Psoas muscle (tissue), 8 donors: Measurements from ENCODE around the gene RP2. TPM values are rescaled to one million over a fixed set of nuclear protein-coding genes. Genes with fewer than 3 reads are reported as not detected.

Source experiments
- ATAC-seq, 4 donors: fragments of 200-7000 bp; cut with Tn5 transposase; one replicate each; pipeline ENCODE4 v1.9.1; 2020; ENCODE audit warnings: moderate library complexity in 3 of 4, mild to moderate bottlenecking in 2 of 4
- DNase-seq, 2 donors: peaks; one replicate each; pipeline ENCODE4 v3.0.0-alpha.2; 2020
- H3K27ac ChIP-seq: fragments of 200-600 bp; one replicate; pipeline ENCODE4 v1.8.0; 2022
- H3K27me3 ChIP-seq, 3 donors: fragments of 200-600 bp in 1 of 3; one replicate each; pipeline versions ENCODE4 v1.6.1 to v1.8.0; 2013 to 2022; ENCODE audit warnings: low read length in 2 of 3, mild to moderate bottlenecking in 2 of 3, moderate library complexity in 1 of 3; ENCODE audit not compliant: insufficient read depth in 3 of 3
- H3K36me3 ChIP-seq, 2 donors: fragments of 200-600 bp in 1 of 2; one replicate each; pipeline versions ENCODE4 v1.6.1 to v1.8.0; 2013 to 2022; ENCODE audit warnings: low read depth in 1 of 2, mild to moderate bottlenecking in 1 of 2, moderate library complexity in 1 of 2; ENCODE audit not compliant: insufficient read depth in 1 of 2
- H3K4me1 ChIP-seq: fragments of 200-600 bp; one replicate; pipeline ENCODE4 v1.8.0; 2022
- H3K4me3 ChIP-seq: fragments of 200-600 bp; one replicate; pipeline ENCODE4 v1.8.0; 2022; ENCODE audit warnings: mild to moderate bottlenecking
- H3K9me3 ChIP-seq: fragments of 200-600 bp; one replicate; pipeline ENCODE4 v1.8.0; 2022
- CTCF ChIP-seq: fragments of 200-600 bp; IDR thresholded peaks from one replicate; pipeline ENCODE4 v1.8.0; 2022; ENCODE audit warnings: antibody characterized with exemption
- WGBS, 3 donors: extraction: QIAGEN DNeasy Blood & Tissue Kit; methylation state at CpG; one replicate each; pipeline versions ENCODE4 v1.1.6 to v1.1.7; 2013; 5-methylcytosine and 5-hydroxymethylcytosine counted together
- intact Hi-C, 2 donors: fragments of 100-400 bp; cut with DNase I; formaldehyde crosslinking; loops; one replicate each; pipeline versions ENCODE4 v1.11.0 to v1.14.2; 2022
- polyA plus RNA-seq, 3 donors: library from polyadenylated mRNA; stranded (reverse); fragments of 200-250 nt; gene quantifications; one replicate each; pipeline ENCODE4 v1.2.3, GENCODE V29; 2013
- total RNA-seq, 4 donors: library from RNA; stranded (reverse); fragmentation: NEBNext Ultra II Directional in 2 of 4; extraction: Animal tissue kit (Norgen Biotek cat#: 25700) in 2 of 4; gene quantifications; one replicate each; pipeline versions ENCODE4 v1.2.1 to v1.2.4, GENCODE V29; 2021 to 2023
- donor health status: healthy with polysubstance abuse.
- donor health status: DM: no; HTN: no; CAD: no; lungs with moderate emphysema.
- donor health status: Bipolar disorder and iron deficiency.
- donor health status: healthy.
- donor health status: DM: yes; HTN: yes; CAD: no.
- donor health status: DM: no; HTN: no; CAD: no.
- donor health status: DM: no; HTN: no; CAD: no.
- donor health status: DM: yes; HTN: yes; CAD: no.

RP2 gene
- total and polyA plus RNA-seq, 7 donors, result 1.5 to 2.7 (median 2.0) TPM

- ATAC-seq (no peak), DNase-seq (no peak)
- H3K9me3 ChIP-seq, result no peaks in the 10 kb centered on the region
- no peaks in the 10 kb centered on the region for H3K36me3 ChIP-seq
- H3K4me1 ChIP-seq, result no peaks in the 10 kb centered on the region
- TF ChIP-seq CTCF, result no peak
- no peak overlapping the region for H3K27ac ChIP-seq
- H3K4me3 ChIP-seq, result no peak overlapping the region
- intact Hi-C loops, result no loop called here
- 87 to 93% (median 92%) methylated on average over 3 of the region's 3 CpGs for WGBS, 3 donors
- H3K27me3 ChIP-seq, result peaks cover 0 to 5% (median 0%) of the 10 kb centered on the region in 3 donors
These were observed 90.9 kb downstream of the RP2 start for GRCh38 chrX:46927718-46928117.

- WGBS, 3 donors, result 70 to 88% (median 86%) methylated on average over 3 of the region's 3 CpGs
These were observed 92.8 kb downstream of the RP2 start for GRCh38 chrX:46929439-46930261.

More at GRCh38 chrX:46929439-46930261, 92.8 kb downstream of the RP2 start:
- no peaks in the 10 kb centered on the region for H3K4me1 ChIP-seq
- intact Hi-C loops, result no loop called here
- no peak for TF ChIP-seq CTCF
- H3K27me3 ChIP-seq, result peaks cover 0 to 5% (median 0%) of the 10 kb centered on the region in 3 donors
- H3K36me3 ChIP-seq, result no peaks in the 10 kb centered on the region
- no peak overlapping the region for H3K4me3 ChIP-seq
- H3K27ac ChIP-seq, result no peak overlapping the region
- H3K9me3 ChIP-seq, result no peaks in the 10 kb centered on the region
- ATAC-seq (no peak), DNase-seq (no peak)

Other genes with a start within 250 kb of the RP2 start
- gene SLC9A7, start 77.9 kb upstream of the RP2 start, total RNA-seq, result 10 to 100 TPM in 3 of 4 donors, 1 to 10 TPM in 1; 8.2 to 14.0 (median 11.1) TPM
- gene SLC9A7, start 77.9 kb upstream of the RP2 start, polyA plus RNA-seq, result 1 to 10 TPM; 1.5 to 6.5 (median 5.3) TPM
- 1 to 10 TPM; 1.3 to 2.8 (median 2.3) TPM for gene JADE3, start 75.4 kb downstream of the RP2 start, total RNA-seq
- gene JADE3, start 75.4 kb downstream of the RP2 start, polyA plus RNA-seq, result 1 to 10 TPM; 1.2 to 1.8 (median 1.6) TPM
- gene RGN, start 241.4 kb downstream of the RP2 start, total RNA-seq, result 10 to 100 TPM in 1 of 4 donors, 1 to 10 TPM in 3; 4.4 to 11.9 (median 5.3) TPM
- gene RGN, start 241.4 kb downstream of the RP2 start, polyA plus RNA-seq, result 1 to 10 TPM in 2 of 3 donors, under 1 TPM in 1; 0.69 to 4.7 (median 4.0) TPM